Right lobe of liver (tissue), 4 donors: Measurements from ENCODE around the gene GRIN2C.

Experiments
- POLR2A ChIP-seq: fragments of 450-650 bp; IDR thresholded peaks from one replicate; pipeline ENCODE4 v1.6.1; 2017; ENCODE audit warnings: antibody characterized with exemption, mild to moderate bottlenecking
- TF ChIP-seq, protein P1 (sequence below), 4 donors: fragments of 200-600 bp in 3 of 4; fragments of 450-650 bp in 1 of 4; IDR thresholded peaks; one replicate each; pipeline versions ENCODE4 v1.5.1 to v1.8.0; 2016 to 2022; ENCODE audit warnings: antibody characterized with exemption in 4 of 4, mild to moderate bottlenecking in 2 of 4
- donor health status: DM: no; HTN: no; CAD: no.
- donor health status: DM: no; HTN: no; CAD: no.
- donor health status: DM: no; HTN: yes; CAD: no.

DNA sequence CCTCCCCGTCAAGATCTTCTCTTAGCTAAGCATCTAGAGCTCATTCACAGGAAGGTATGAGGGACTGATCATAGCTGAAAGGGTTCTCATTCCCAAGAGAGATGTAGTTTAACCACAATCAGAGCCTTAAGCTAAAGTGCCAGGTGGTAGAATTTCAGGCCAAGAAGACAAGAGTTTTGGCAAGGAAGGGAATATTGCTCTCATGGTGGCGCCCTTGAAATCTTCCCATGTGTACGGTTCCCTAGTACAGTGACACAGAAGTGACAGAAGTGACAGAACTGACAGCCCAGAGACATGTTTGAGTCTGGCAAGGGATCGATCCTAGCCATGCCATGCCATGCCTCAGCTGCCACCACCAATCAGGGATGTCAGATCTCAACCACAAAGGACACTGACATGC, 2.5 kb downstream of the GRIN2C start:
- TF ChIP-seq, protein P1, sequence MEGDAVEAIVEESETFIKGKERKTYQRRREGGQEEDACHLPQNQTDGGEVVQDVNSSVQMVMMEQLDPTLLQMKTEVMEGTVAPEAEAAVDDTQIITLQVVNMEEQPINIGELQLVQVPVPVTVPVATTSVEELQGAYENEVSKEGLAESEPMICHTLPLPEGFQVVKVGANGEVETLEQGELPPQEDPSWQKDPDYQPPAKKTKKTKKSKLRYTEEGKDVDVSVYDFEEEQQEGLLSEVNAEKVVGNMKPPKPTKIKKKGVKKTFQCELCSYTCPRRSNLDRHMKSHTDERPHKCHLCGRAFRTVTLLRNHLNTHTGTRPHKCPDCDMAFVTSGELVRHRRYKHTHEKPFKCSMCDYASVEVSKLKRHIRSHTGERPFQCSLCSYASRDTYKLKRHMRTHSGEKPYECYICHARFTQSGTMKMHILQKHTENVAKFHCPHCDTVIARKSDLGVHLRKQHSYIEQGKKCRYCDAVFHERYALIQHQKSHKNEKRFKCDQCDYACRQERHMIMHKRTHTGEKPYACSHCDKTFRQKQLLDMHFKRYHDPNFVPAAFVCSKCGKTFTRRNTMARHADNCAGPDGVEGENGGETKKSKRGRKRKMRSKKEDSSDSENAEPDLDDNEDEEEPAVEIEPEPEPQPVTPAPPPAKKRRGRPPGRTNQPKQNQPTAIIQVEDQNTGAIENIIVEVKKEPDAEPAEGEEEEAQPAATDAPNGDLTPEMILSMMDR (IDR thresholded peaks at IDR 0.05) = no peak
- no peak for TF ChIP-seq POLR2A
